GM18861 (cell line): Measurements from ENCODE around the gene NID1.
"Not testable (repeated sequence)": the region's sequence is repeated elsewhere in the genome, so short reads cannot be mapped to it uniquely, and the experiment has no call there.

Experiments used
- ATAC-seq: cut with Tn5 transposase; IDR thresholded peaks from one replicate; pipeline ENCODE4 v1.9.1; 2021; ENCODE audit not compliant: unreplicated experiment

The NID1 gene

DNA sequence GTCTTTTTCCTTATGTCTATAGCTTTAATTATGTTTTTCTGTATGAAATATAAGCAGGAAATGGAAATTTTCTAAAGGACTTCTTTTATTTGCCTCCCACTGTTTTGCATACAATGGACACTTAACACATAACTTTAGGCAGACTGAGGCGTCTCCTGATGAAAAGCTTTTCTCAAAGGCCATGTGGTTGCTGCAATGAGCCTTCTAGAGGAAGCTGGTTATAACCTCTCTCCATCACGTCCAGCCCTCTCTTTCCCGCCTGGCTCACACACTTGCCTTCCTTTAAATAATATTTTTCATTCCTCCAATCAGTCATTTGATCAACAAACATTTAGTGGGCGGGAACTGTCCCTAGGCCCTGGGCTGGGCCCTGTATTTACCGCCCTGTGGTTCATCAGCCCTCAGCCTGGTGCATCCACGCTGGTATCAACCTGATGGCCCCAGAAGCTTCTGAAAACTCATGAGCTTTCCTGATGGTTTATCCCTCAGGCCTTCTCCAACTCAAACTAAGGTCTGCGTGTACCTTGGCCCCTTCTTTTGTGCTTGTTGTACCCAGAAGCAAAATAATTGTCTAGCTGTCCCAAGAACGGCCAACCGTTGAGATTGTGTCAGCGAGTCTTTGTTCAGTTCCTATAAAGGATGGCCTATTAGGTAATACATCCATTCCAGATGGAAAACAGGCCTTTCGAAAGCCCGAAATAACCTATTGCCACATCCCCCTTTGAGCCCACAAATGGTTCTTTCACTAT is 122.8 kb downstream of the NID1 start:
- ATAC-seq = no peak

DNA sequence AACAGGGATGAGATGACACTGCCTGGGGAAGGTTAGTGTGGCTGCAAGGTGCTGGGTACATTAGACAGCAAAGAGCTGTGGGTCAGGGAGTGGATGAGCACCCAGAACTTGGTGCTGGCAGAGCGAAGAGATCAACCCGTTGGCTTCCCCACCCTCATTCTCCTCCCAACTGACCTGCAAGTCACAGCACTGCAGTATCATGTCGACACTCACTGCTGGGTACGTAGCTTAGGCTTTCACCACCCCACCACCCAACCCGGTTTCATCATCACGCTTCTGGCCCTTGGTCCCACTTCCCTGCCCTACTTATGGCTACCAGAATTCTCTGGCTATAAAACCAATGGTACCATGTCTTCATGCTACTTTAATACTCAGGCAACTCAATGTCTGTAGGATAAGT is 124.6 kb downstream of the NID1 start:
- ATAC-seq = no peak

GRCh38 chr1:235939480-235939775 is 125.5 kb downstream of the NID1 start:
- ATAC-seq = no peak

DNA sequence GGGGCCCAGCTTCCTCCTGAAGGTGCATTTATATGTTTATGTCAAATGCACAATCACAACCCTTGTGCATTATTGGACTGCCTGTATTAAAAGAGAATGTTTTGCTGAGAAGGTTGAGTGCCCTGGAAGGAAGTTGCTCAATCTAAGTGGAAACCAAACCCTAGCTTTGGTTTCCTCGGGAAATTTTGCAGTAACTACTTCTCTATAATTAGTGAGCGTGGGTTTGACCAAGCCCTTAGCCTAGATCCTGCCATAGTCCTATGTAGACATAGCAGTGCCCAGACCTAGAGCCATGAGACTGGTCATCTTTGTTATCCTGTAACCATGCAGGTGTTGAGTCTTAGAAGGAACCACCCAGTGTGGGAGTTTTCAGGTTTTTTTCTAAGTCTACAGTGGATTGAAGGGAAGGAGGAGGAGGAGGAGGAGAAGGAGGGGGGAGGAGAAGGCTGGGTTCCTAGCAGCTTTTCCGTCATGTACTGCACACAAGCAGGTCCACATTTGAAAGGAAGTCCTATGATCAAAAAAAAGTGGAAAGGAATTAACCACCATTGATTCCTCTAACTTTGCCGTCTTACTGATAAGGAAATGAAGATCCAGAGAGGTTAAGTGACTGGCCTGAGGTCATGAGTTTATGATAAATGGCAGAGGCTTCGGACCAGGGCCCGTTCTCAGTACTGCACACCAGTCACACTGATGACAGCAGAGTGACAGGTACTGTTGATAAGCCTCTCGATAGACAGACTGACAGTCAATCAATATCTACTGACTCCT is 126.0 kb downstream of the NID1 start:
- no peak for ATAC-seq

GRCh38 chr1:235937123-235937522 is 127.8 kb downstream of the NID1 start:
- ATAC-seq = no peak

GRCh38 chr1:235935235-235936225 is 129.4 kb downstream of the NID1 start:
- ATAC-seq = no peak

GRCh38 chr1:235933766-235934116 is 131.1 kb downstream of the NID1 start:
- no peak for ATAC-seq

GRCh38 chr1:235933017-235933765 is 131.7 kb downstream of the NID1 start:
- no peak for ATAC-seq

GRCh38 chr1:235932090-235932510 is 132.8 kb downstream of the NID1 start:
- no peak for ATAC-seq

- ATAC-seq = no peak
Observed at GRCh38 chr1:235931171-235931738, 133.6 kb downstream of the NID1 start.

DNA sequence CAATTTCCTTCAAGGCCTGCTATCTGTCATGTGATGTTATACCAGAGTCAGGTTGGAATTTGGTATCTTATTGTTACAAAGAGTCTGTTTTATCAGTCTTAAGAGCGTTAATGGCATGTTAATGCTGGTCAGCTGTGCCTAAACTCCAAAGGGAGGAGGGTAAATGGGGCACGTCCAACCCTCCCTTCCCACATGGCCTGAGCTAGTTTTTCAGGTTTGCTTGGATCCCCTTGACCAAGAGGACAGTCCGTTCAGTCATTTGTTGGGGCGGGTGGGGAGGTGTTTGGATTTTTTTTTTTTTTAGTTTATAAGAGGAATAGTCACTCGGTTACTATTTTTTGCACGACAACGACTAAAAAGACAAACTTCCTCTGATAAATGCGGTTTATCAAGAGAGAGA is 134.3 kb downstream of the NID1 start:
- no peak for ATAC-seq

GRCh38 chr1:235929216-235929615 is 135.7 kb downstream of the NID1 start:
- no peak for ATAC-seq

- no peak for ATAC-seq
Observed at GRCh38 chr1:235928197-235928596, 136.7 kb downstream of the NID1 start.

DNA sequence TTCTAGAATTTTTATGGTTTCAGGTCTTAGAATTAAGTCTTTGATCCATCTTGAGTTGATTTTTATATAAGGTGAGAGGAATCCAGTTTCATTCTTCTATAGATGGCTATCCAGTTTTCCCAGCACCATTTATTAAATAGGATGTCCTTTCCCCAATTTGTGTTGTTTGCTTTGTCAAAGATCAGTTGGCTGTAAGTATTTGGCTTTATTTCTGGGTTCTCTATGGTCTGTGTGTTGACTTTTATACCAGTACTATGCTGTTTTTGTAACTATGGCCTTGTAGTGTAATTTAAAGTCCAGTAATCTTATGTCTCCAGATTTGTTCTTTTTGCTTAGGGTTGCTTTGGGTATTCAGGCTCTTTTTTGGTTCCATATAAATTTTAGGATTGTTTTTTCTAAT is 137.3 kb downstream of the NID1 start:
- not testable (repeated sequence) for ATAC-seq
